Measurements from ENCODE around the gene ERLIN1. TPM values are rescaled to one million over a fixed set of nuclear protein-coding genes. Genes with fewer than 3 reads are reported as not detected.

The ERLIN1 gene
- total and polyA plus RNA-seq, 8 donors = 23.8 to 56.3 (median 47.0) TPM

GRCh38 chr10:100174699-100175677 lies 10.8 kb downstream of the ERLIN1 start:
- H3K9me3 ChIP-seq = no peaks in the 10 kb centered on the region
- no peak overlapping the region for H3K4me3 ChIP-seq
- peaks cover 0 to 6% of the 10 kb centered on the region in 2 donors for H3K4me1 ChIP-seq
- H3K27ac ChIP-seq = peak overlapping the region in 1 of 2 donors; percentile 2
- TF ChIP-seq CTCF (IDR thresholded peaks at IDR 0.05) = no peak
- ATAC-seq (no peak), DNase-seq (no peak)
- peaks cover 0 to 76% of the 10 kb centered on the region in 2 donors for H3K36me3 ChIP-seq
- intact Hi-C loops (cut with DNase I) = no loop called here
- no peaks in the 10 kb centered on the region for H3K27me3 ChIP-seq

GRCh38 chr10:100173035-100173434 lies 12.8 kb downstream of the ERLIN1 start:
- no peak overlapping the region for H3K27ac ChIP-seq
- no peak overlapping the region for H3K4me3 ChIP-seq
- TF ChIP-seq CTCF (IDR thresholded peaks at IDR 0.05) = no peak
- intact Hi-C loops (cut with DNase I) = no loop called here
- H3K36me3 ChIP-seq = peaks cover 0 to 59% of the 10 kb centered on the region in 2 donors
- H3K9me3 ChIP-seq = no peaks in the 10 kb centered on the region
- DNase-seq (no peak), ATAC-seq (no peak)
- no peaks in the 10 kb centered on the region for H3K27me3 ChIP-seq
- H3K4me1 ChIP-seq = peaks cover 0 to 2% of the 10 kb centered on the region in 2 donors

- Histone ChIP-seq H3K36me3 (peaks cover 0 to 52% of the 10 kb centered on the region in 2 donors), H3K4me1 (peaks cover 0 to 9% of the 10 kb centered on the region in 2 donors), H3K9me3 (no peaks in the 10 kb centered on the region), H3K27me3 (no peaks in the 10 kb centered on the region), H3K27ac (no peak overlapping the region), H3K4me3 (no peak overlapping the region)
- no peak for DNase-seq
- no peak for ATAC-seq
- TF ChIP-seq CTCF (IDR thresholded peaks at IDR 0.05) = no peak
- intact Hi-C loops (cut with DNase I) = no loop called here
Measured at GRCh38 chr10:100172349-100172748, 13.5 kb downstream of the ERLIN1 start.

- peaks cover 0 to 11% of the 10 kb centered on the region in 2 donors for H3K4me1 ChIP-seq
- H3K36me3 ChIP-seq = peaks cover 0 to 25% of the 10 kb centered on the region in 2 donors
- no peaks in the 10 kb centered on the region for H3K27me3 ChIP-seq
- ATAC-seq = no peak
- no peak for DNase-seq
- H3K9me3 ChIP-seq = no peaks in the 10 kb centered on the region
- intact Hi-C loops (cut with DNase I) = no loop called here
- TF ChIP-seq CTCF (IDR thresholded peaks at IDR 0.05) = no peak
- peak overlapping the region in 1 of 2 donors; percentile 45 for H3K27ac ChIP-seq
- H3K4me3 ChIP-seq = no peak overlapping the region
Measured at GRCh38 chr10:100168313-100168643, 17.6 kb downstream of the ERLIN1 start.

- Histone ChIP-seq H3K4me3 (no peak overlapping the region), H3K4me1 (peaks cover 0 to 11% of the 10 kb centered on the region in 2 donors), H3K36me3 (peaks cover 0 to 23% of the 10 kb centered on the region in 2 donors), H3K27me3 (no peaks in the 10 kb centered on the region), H3K27ac (peak overlapping the region in 1 of 2 donors; percentile 45), H3K9me3 (no peaks in the 10 kb centered on the region)
- intact Hi-C loops (cut with DNase I) = no loop called here
- TF ChIP-seq CTCF (IDR thresholded peaks at IDR 0.05) = no peak
- no peak for DNase-seq
- no peak for ATAC-seq
Measured at GRCh38 chr10:100167553-100168312, 18.1 kb downstream of the ERLIN1 start.

All from left lung (tissue), 10 donors.